GM10266 (cell line): Measurements from ENCODE around the gene KIF3A.
"Not testable (repeated sequence)": the region's sequence is repeated elsewhere in the genome, so short reads cannot be mapped to it uniquely, and the experiment has no call there.

Experiments used
- DNase-seq: peaks from one replicate; pipeline ENCODE4 v3.0.0; 2012; ENCODE audit errors: extremely low spot score
- CTCF ChIP-seq: IDR thresholded peaks from 2 replicates; pipeline ENCODE4 v1.5.1; 2012; ENCODE audit warnings: mild to moderate bottlenecking, low read depth; ENCODE audit not compliant: control insufficient read depth, insufficient read depth; ENCODE audit errors: missing control alignments

Gene KIF3A

DNA sequence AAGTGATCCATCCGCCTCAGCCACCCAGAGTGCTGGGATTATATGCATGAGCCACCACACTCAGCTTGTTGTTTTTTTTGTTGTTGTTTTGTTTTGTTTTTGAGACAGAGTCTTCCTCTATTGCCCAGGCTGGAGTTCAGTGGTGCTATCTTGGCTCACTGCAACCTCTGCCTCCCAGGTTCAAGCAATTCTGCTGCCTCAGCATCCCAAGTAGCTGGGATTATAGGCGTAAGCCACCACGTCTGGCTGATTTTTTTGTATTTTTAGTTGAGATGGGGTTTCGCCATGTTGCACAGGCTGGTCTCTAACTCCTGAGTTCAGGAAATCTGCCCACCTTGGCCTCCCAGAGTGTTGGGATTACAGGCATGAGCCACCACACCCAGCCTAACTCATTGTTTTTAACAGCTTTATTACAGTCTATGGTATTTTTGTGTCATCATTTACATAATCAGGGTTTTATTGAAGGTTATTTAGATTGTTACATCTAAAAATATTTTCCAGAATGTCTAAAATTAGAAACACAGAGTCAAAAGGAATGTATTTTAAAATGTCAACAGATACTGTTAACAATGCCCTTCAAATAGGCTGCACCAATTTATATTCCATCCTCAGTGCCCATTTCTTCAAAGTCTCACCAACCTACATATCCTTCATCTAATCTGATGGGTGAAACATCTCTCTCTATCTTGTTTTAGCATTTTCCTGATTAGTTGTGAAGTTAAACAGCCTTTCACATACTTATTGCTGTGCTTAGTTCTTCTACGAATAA, 18.6 kb downstream of the KIF3A start:
- no peak for TF ChIP-seq CTCF

DNA sequence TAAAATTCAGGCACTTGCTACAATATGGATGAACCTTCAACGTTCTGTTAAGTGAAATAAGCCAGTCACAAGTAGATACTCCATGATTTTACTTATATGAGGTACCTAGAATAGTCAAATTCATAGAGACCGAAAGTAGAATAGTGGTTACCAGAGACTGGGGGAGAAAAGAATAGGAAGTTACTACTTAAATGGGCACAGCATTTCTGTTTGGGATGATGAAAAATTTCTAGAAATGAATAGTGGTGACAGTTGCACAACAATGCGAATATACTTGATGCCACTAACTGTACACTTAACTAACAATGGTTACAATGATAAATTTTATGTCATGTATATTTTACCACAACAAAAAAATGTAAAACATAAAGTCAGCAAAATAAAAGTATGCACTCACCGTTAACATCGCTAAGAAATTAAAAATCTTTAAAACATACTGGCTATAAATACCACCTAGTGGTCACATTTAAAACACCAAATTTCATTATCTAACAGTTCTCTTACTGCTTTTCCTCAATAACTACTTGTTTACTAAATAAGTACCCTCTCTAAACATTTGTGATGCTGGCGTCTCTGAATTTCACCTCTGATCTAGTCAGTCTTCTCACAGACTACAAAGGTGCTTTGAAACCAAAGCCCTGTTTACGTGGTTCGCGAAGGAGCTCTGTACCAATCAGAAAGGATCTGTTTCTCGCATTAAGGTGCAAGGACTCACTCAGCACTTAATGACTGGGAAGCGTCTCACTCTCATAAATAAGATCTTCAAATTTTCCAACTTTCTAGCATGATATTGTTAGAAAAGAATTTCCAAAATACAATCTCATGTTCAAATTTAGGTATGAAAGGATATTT, 22.7 kb downstream of the KIF3A start:
- no peak for DNase-seq
- TF ChIP-seq CTCF, result peak; percentile 7

More for the DNA sequence above, 18.6 kb downstream of the KIF3A start:
- DNase-seq, result no peak

DNA sequence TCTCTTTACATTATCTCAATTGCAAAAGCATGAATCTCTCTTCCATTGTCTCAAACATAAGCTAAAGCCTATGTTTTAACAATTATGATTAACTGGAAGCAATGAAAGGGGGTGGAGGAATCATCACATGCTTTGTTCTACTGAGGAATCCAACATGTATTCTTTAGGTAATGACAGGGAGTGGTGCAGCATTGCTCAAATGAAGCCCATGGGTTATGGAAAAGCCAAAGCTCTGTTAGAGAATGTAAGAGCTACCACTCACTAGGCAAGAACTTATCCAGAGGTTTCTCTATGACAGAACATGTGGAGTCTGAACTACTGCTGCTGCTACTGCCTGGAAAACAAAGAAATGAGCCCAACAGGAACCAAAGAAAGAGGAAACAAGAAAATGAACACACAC, 28.7 kb downstream of the KIF3A start:
- no peak for TF ChIP-seq CTCF
- DNase-seq, result no peak

GRCh38 chr5:132704875-132705274, 32.5 kb downstream of the KIF3A start:
- TF ChIP-seq CTCF, result no peak

GRCh38 chr5:132695956-132696355, 41.4 kb downstream of the KIF3A start:
- TF ChIP-seq CTCF, result no peak

More at GRCh38 chr5:132704875-132705274, 32.5 kb downstream of the KIF3A start:
- DNase-seq, result no peak

GRCh38 chr5:132692632-132692967, 44.7 kb downstream of the KIF3A start:
- TF ChIP-seq CTCF, result no peak
- no peak for DNase-seq

More at GRCh38 chr5:132695956-132696355, 41.4 kb downstream of the KIF3A start:
- DNase-seq, result no peak

GRCh38 chr5:132691755-132692631, 45.4 kb downstream of the KIF3A start:
- not testable (repeated sequence) for DNase-seq
